ENCODE results near the gene UTP4. TPM values are rescaled to one million over a fixed set of nuclear protein-coding genes. Genes with fewer than 3 reads are reported as not detected.
"Not testable (repeated sequence)": the region's sequence is repeated elsewhere in the genome, so short reads cannot be mapped to it uniquely, and the experiment has no call there.

The UTP4 gene
- total RNA-seq, 1 experiment from 2014 or later = 125 TPM

DNA sequence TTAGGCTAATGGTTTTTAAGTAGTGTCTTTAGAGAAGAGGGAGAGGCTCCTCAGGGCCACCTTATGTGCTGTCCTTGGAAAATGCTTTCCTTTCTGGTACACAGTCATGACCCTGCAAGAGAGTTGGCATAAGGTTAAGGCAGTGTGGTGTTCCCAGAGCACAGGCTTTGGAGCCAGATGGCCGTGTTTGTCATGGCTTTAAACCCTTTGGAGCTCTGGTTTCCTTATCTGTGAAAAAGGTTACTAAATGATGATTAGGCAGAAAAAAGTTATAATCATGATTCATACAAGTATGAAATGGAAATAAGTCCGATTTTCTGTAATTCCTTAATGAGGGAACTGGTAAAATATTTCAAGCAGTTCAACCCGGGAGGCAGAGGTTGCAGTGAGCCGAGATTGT, 13.2 kb downstream of the UTP4 start:
- RAD21 ChIA-PET (ENCODE audit: low non-redundant PET in 1 of 2, low total read pairs in 2 of 2, uncharacterized antibody in 2 of 2, unreplicated experiment in 2 of 2) = no interaction called here
- H3K9me2 ChIP-seq (ENCODE audit: insufficient read depth) = no peaks in the 10 kb centered on the region
- peaks cover 89% of the 10 kb centered on the region for H3K79me2 ChIP-seq (ENCODE audit: insufficient read depth, low read length)
- peaks cover 26% of the 10 kb centered on the region; the same call in 1 of the 2 replicates for H4K20me1 ChIP-seq (ENCODE audit: insufficient read depth)
- H3K4me2 ChIP-seq (ENCODE audit: low read length) = no peak overlapping the region
- intact Hi-C loops (cut with micrococcal nuclease) = no loop called here
- no TSS peak for BruUV-seq (replicated peaks)
- no peak overlapping the region for H3K9ac ChIP-seq (ENCODE audit: low read length)
- H3K4me3 ChIP-seq (replicated peaks in 1 of 2; ENCODE audit: low read depth in 1 of 2, low read length in 2 of 2) = no peak overlapping the region
- POLR2A ChIA-PET = no interaction called here
- peaks cover 36 to 66% of the 10 kb centered on the region in 2 experiments for H3K36me3 ChIP-seq (ENCODE audit: control insufficient read depth in 1 of 2, insufficient read depth in 2 of 2, low read length in 2 of 2)
- H2AFZ ChIP-seq (ENCODE audit: low read depth, low read length, poor library complexity, severe bottlenecking) = no peak overlapping the region
- CTCF ChIA-PET = no interaction called here
- no peaks in the 10 kb centered on the region for H3K27me3 ChIP-seq (ENCODE audit: insufficient read depth, low read length)
- H3K9me3 ChIP-seq (ENCODE audit: control insufficient read depth in 1 of 2, insufficient read depth in 1 of 2, low read depth in 1 of 2, low read length in 2 of 2) = no peaks in the 10 kb centered on the region
- no peak overlapping the region for H3K27ac ChIP-seq (ENCODE audit: low read depth, low read length)
- TF ChIP-seq EZH2 (IDR thresholded peaks at IDR 0.05) (no peak), CEBPB (IDR thresholded peaks at IDR 0.05; ENCODE audit: low read depth) (no peak), CBX3 (IDR thresholded peaks at IDR 0.05; ENCODE audit: low read depth) (no peak), POLR2A (IDR thresholded peaks at IDR 0.05; ENCODE audit: borderline replicate concordance, extremely low read depth, insufficient read depth, insufficient read length) (no peak), EZH2phosphoT487 (IDR thresholded peaks at IDR 0.05; ENCODE audit: borderline replicate concordance) (no peak), POLR2AphosphoS5 (IDR thresholded peaks at IDR 0.05; ENCODE audit: low read depth, low read length) (no peak), ELF1 (IDR thresholded peaks at IDR 0.05; ENCODE audit: borderline replicate concordance, low read depth) (no peak), FOSL1 (IDR thresholded peaks at IDR 0.05; ENCODE audit: low read depth) (no peak), ZNF274 (IDR thresholded peaks at IDR 0.05; ENCODE audit: low read depth, low read length) (no peak), SP1 (IDR thresholded peaks at IDR 0.05; ENCODE audit: low read depth) (no peak), SIN3A (IDR thresholded peaks at IDR 0.05; ENCODE audit: low read depth) (no peak), EGR1 (IDR thresholded peaks at IDR 0.05; ENCODE audit: low read depth) (no peak), JUND (IDR thresholded peaks at IDR 0.05) (no peak), YY1 (IDR thresholded peaks at IDR 0.05; ENCODE audit: extremely low read depth, insufficient replicate concordance, low read depth, low read length) (no peak), TCF7L2 (IDR thresholded peaks at IDR 0.05; ENCODE audit: borderline replicate concordance, extremely low read depth, insufficient read depth, insufficient read length) (no peak)
- TF ChIP-seq, protein P1, sequence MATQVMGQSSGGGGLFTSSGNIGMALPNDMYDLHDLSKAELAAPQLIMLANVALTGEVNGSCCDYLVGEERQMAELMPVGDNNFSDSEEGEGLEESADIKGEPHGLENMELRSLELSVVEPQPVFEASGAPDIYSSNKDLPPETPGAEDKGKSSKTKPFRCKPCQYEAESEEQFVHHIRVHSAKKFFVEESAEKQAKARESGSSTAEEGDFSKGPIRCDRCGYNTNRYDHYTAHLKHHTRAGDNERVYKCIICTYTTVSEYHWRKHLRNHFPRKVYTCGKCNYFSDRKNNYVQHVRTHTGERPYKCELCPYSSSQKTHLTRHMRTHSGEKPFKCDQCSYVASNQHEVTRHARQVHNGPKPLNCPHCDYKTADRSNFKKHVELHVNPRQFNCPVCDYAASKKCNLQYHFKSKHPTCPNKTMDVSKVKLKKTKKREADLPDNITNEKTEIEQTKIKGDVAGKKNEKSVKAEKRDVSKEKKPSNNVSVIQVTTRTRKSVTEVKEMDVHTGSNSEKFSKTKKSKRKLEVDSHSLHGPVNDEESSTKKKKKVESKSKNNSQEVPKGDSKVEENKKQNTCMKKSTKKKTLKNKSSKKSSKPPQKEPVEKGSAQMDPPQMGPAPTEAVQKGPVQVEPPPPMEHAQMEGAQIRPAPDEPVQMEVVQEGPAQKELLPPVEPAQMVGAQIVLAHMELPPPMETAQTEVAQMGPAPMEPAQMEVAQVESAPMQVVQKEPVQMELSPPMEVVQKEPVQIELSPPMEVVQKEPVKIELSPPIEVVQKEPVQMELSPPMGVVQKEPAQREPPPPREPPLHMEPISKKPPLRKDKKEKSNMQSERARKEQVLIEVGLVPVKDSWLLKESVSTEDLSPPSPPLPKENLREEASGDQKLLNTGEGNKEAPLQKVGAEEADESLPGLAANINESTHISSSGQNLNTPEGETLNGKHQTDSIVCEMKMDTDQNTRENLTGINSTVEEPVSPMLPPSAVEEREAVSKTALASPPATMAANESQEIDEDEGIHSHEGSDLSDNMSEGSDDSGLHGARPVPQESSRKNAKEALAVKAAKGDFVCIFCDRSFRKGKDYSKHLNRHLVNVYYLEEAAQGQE (IDR thresholded peaks at IDR 0.05; ENCODE audit: low read depth) = no peak
- TF ChIP-seq, protein P2, sequence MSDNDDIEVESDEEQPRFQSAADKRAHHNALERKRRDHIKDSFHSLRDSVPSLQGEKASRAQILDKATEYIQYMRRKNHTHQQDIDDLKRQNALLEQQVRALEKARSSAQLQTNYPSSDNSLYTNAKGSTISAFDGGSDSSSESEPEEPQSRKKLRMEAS (IDR thresholded peaks at IDR 0.05) = no peak
- TF ChIP-seq, protein P3, sequence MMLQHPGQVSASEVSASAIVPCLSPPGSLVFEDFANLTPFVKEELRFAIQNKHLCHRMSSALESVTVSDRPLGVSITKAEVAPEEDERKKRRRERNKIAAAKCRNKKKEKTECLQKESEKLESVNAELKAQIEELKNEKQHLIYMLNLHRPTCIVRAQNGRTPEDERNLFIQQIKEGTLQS (IDR thresholded peaks at IDR 0.05) = no peak
- no peaks in the 10 kb centered on the region for H3K4me1 ChIP-seq (ENCODE audit: control insufficient read depth in 1 of 2, insufficient read depth in 2 of 2, low read length in 2 of 2)
- DNase-seq (ENCODE audit: low read depth, low spot score) (no peak), ATAC-seq (no peak)

DNA sequence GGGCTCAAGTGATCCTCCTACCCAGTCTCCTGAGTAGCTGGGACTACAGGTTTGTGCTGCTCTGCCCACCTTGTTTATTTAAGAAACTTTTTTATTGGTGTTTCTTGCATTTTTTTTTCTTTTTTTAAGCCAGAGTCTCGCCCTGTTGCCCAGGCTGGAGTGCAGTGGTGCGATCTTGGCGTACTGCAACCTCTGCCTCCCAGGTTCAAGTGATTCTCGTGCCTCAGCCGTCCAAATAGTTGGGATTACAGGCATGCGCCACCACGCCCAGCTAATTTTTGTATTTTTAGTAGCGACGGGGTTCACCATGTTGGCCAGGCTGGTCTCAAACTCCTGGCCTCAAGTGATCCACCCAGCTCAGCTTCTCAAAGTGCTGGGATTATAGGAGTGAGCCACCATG, 17.2 kb downstream of the UTP4 start:
- H3K9ac ChIP-seq (ENCODE audit: low read length); ATAC-seq; H3K9me2 ChIP-seq (ENCODE audit: insufficient read depth); H3K27ac ChIP-seq (ENCODE audit: low read depth, low read length); BruUV-seq (replicated peaks); RAD21 ChIA-PET (ENCODE audit: low non-redundant PET in 1 of 2, low total read pairs in 2 of 2, uncharacterized antibody in 2 of 2, unreplicated experiment in 2 of 2); H3K4me3 ChIP-seq (replicated peaks in 1 of 2; ENCODE audit: low read depth in 1 of 2, low read length in 2 of 2); H3K27me3 ChIP-seq (ENCODE audit: insufficient read depth, low read length); H2AFZ ChIP-seq (ENCODE audit: low read depth, low read length, poor library complexity, severe bottlenecking); H3K4me1 ChIP-seq (ENCODE audit: control insufficient read depth in 1 of 2, insufficient read depth in 2 of 2, low read length in 2 of 2); H3K9me3 ChIP-seq (ENCODE audit: control insufficient read depth in 1 of 2, insufficient read depth in 1 of 2, low read depth in 1 of 2, low read length in 2 of 2); H3K4me2 ChIP-seq (ENCODE audit: low read length); POLR2A ChIA-PET; DNase-seq (ENCODE audit: low read depth, low spot score): not testable (repeated sequence)
- peaks cover 82% of the 10 kb centered on the region for H3K79me2 ChIP-seq (ENCODE audit: insufficient read depth, low read length)
- CTCF ChIA-PET = interaction anchor here (0.9 to 1.7 kb wide), 6 partner anchors 9 to 302 kb away, joined by 4 to 30 read pairs (median 5); no protein-coding TSS in a partner anchor
- intact Hi-C loops (cut with micrococcal nuclease) = loop anchor here (1.0 kb wide), 1 partner anchor 137 kb away; no protein-coding TSS in a partner anchor
- peaks cover 20% of the 10 kb centered on the region; the same call in 1 of the 2 replicates for H4K20me1 ChIP-seq (ENCODE audit: insufficient read depth)
- peaks cover 32 to 67% of the 10 kb centered on the region in 2 experiments for H3K36me3 ChIP-seq (ENCODE audit: control insufficient read depth in 1 of 2, insufficient read depth in 2 of 2, low read length in 2 of 2)

All from HCT116 (cell line).